Activated naive CD8-positive, alpha-beta T cell (primary cell): ENCODE data around the gene HEMGN.

Source experiments
- H3K27ac Mint-ChIP-seq: one replicate; pipeline ENCODE4 v1.8.0; 2021; ENCODE audit warnings: mixed read lengths
- H3K27me3 Mint-ChIP-seq: one replicate; pipeline ENCODE4 v1.8.0; 2021; ENCODE audit warnings: mixed read lengths
- H3K36me3 Mint-ChIP-seq: one replicate; pipeline ENCODE4 v1.8.0; 2021; ENCODE audit warnings: mixed read lengths
- H3K4me1 Mint-ChIP-seq: one replicate; pipeline ENCODE4 v1.8.0; 2021; ENCODE audit warnings: low read depth, mixed read lengths
- H3K4me3 Mint-ChIP-seq: one replicate; pipeline ENCODE4 v1.8.0; 2021; ENCODE audit warnings: mild to moderate bottlenecking, mixed read lengths
- H3K9me3 Mint-ChIP-seq: one replicate; pipeline ENCODE4 v1.8.0; 2021; ENCODE audit warnings: low read depth, mixed read lengths

HEMGN gene

GRCh38 chr9:97925497-97926334 is 12.3 kb downstream of the HEMGN start:
- Mint-ChIP-seq H3K4me3 (no peak overlapping the region), H3K9me3 (no peaks in the 10 kb centered on the region), H3K27ac (no peak overlapping the region), H3K27me3 (no peaks in the 10 kb centered on the region), H3K36me3 (no peaks in the 10 kb centered on the region), H3K4me1 (peaks cover 43% of the 10 kb centered on the region)

GRCh38 chr9:97924386-97924785 is 13.6 kb downstream of the HEMGN start:
- no peak overlapping the region for H3K27ac Mint-ChIP-seq
- no peaks in the 10 kb centered on the region for H3K36me3 Mint-ChIP-seq
- H3K4me3 Mint-ChIP-seq = no peak overlapping the region
- no peaks in the 10 kb centered on the region for H3K27me3 Mint-ChIP-seq
- H3K9me3 Mint-ChIP-seq = no peaks in the 10 kb centered on the region
- peaks cover 43% of the 10 kb centered on the region for H3K4me1 Mint-ChIP-seq

GRCh38 chr9:97923529-97924108 is 14.4 kb downstream of the HEMGN start:
- peaks cover 43% of the 10 kb centered on the region for H3K4me1 Mint-ChIP-seq
- no peaks in the 10 kb centered on the region for H3K27me3 Mint-ChIP-seq
- H3K9me3 Mint-ChIP-seq = no peaks in the 10 kb centered on the region
- no peaks in the 10 kb centered on the region for H3K36me3 Mint-ChIP-seq
- peak overlapping the region; percentile 99 for H3K27ac Mint-ChIP-seq
- H3K4me3 Mint-ChIP-seq = peak overlapping the region; percentile 98

GRCh38 chr9:97921959-97922724 is 15.8 kb downstream of the HEMGN start, which contains the start of gene TRMO:
Gene TRMO (minus strand): TSS chr9:97922500. CDS start chr9:97922493, 7 bp downstream.
- H3K4me3 Mint-ChIP-seq = peak within 1 kb of the TSS; percentile 98
- no peaks in the 10 kb centered on the region for H3K27me3 Mint-ChIP-seq
- no peaks in the 10 kb centered on the region for H3K9me3 Mint-ChIP-seq
- peaks cover 48% of the 10 kb centered on the region for H3K4me1 Mint-ChIP-seq
- H3K36me3 Mint-ChIP-seq = peaks cover 2% of the 10 kb centered on the region
- peak within 1 kb of the TSS; percentile 99 for H3K27ac Mint-ChIP-seq

- H3K36me3 Mint-ChIP-seq = peaks cover 9% of the 10 kb centered on the region
- H3K4me3 Mint-ChIP-seq = peak overlapping the region; percentile 98
- peak overlapping the region; percentile 96 for H3K27ac Mint-ChIP-seq
- no peaks in the 10 kb centered on the region for H3K27me3 Mint-ChIP-seq
- no peaks in the 10 kb centered on the region for H3K9me3 Mint-ChIP-seq
- H3K4me1 Mint-ChIP-seq = peaks cover 64% of the 10 kb centered on the region
Observed at GRCh38 chr9:97919217-97919813, 18.7 kb downstream of the HEMGN start.

- Mint-ChIP-seq H3K9me3 (no peaks in the 10 kb centered on the region), H3K36me3 (peaks cover 12% of the 10 kb centered on the region), H3K27ac (peak overlapping the region; percentile 96), H3K4me1 (peaks cover 64% of the 10 kb centered on the region), H3K4me3 (peak overlapping the region; percentile 86), H3K27me3 (no peaks in the 10 kb centered on the region)
Observed at GRCh38 chr9:97918611-97919010, 19.4 kb downstream of the HEMGN start.

- Mint-ChIP-seq H3K4me1 (peaks cover 77% of the 10 kb centered on the region), H3K36me3 (peaks cover 21% of the 10 kb centered on the region), H3K27ac (peak overlapping the region; percentile 50)
Observed at GRCh38 chr9:97911970-97912369, 26.0 kb downstream of the HEMGN start.

GRCh38 chr9:97911528-97911927 is 26.4 kb downstream of the HEMGN start:
- Mint-ChIP-seq H3K4me1 (peaks cover 78% of the 10 kb centered on the region), H3K9me3 (no peaks in the 10 kb centered on the region), H3K27ac (peak overlapping the region; percentile 41), H3K27me3 (no peaks in the 10 kb centered on the region), H3K36me3 (peaks cover 19% of the 10 kb centered on the region), H3K4me3 (no peak overlapping the region)

More at GRCh38 chr9:97911970-97912369, 26.0 kb downstream of the HEMGN start:
- H3K27me3 Mint-ChIP-seq = no peaks in the 10 kb centered on the region
- no peak overlapping the region for H3K4me3 Mint-ChIP-seq
- H3K9me3 Mint-ChIP-seq = no peaks in the 10 kb centered on the region

- no peak overlapping the region for H3K4me3 Mint-ChIP-seq
- no peaks in the 10 kb centered on the region for H3K9me3 Mint-ChIP-seq
- peak overlapping the region; percentile 86 for H3K27ac Mint-ChIP-seq
- no peaks in the 10 kb centered on the region for H3K27me3 Mint-ChIP-seq
- peaks cover 15% of the 10 kb centered on the region for H3K36me3 Mint-ChIP-seq
- H3K4me1 Mint-ChIP-seq = peaks cover 84% of the 10 kb centered on the region
Observed at GRCh38 chr9:97910357-97910756, 27.6 kb downstream of the HEMGN start.

- H3K4me1 Mint-ChIP-seq = peaks cover 86% of the 10 kb centered on the region
- H3K4me3 Mint-ChIP-seq = peak overlapping the region; percentile 44
- H3K9me3 Mint-ChIP-seq = no peaks in the 10 kb centered on the region
- H3K27ac Mint-ChIP-seq = peak overlapping the region; percentile 86
- H3K27me3 Mint-ChIP-seq = no peaks in the 10 kb centered on the region
- peaks cover 12% of the 10 kb centered on the region for H3K36me3 Mint-ChIP-seq
Observed at GRCh38 chr9:97908705-97909104, 29.3 kb downstream of the HEMGN start.

- H3K9me3 Mint-ChIP-seq = no peaks in the 10 kb centered on the region
- H3K36me3 Mint-ChIP-seq = peaks cover 10% of the 10 kb centered on the region
- peak overlapping the region; percentile 46 for H3K4me3 Mint-ChIP-seq
- peak overlapping the region; percentile 85 for H3K27ac Mint-ChIP-seq
- peaks cover 90% of the 10 kb centered on the region for H3K4me1 Mint-ChIP-seq
- no peaks in the 10 kb centered on the region for H3K27me3 Mint-ChIP-seq
Observed at GRCh38 chr9:97907632-97908031, 30.3 kb downstream of the HEMGN start.

- no peaks in the 10 kb centered on the region for H3K9me3 Mint-ChIP-seq
- peaks cover 4% of the 10 kb centered on the region for H3K36me3 Mint-ChIP-seq
- H3K27me3 Mint-ChIP-seq = no peaks in the 10 kb centered on the region
- peak overlapping the region; percentile 86 for H3K27ac Mint-ChIP-seq
- H3K4me1 Mint-ChIP-seq = peaks cover 87% of the 10 kb centered on the region
- peak overlapping the region; percentile 75 for H3K4me3 Mint-ChIP-seq
Observed at GRCh38 chr9:97907046-97907445, 30.9 kb downstream of the HEMGN start.

GRCh38 chr9:97906236-97906831 is 31.6 kb downstream of the HEMGN start:
- Mint-ChIP-seq H3K36me3 (peaks cover 3% of the 10 kb centered on the region), H3K27me3 (no peaks in the 10 kb centered on the region), H3K27ac (peak overlapping the region; percentile 86), H3K9me3 (no peaks in the 10 kb centered on the region), H3K4me3 (peak overlapping the region; percentile 75), H3K4me1 (peaks cover 87% of the 10 kb centered on the region)

- H3K4me3 Mint-ChIP-seq = peak overlapping the region; percentile 84
- H3K9me3 Mint-ChIP-seq = no peaks in the 10 kb centered on the region
- no peaks in the 10 kb centered on the region for H3K27me3 Mint-ChIP-seq
- peak overlapping the region; percentile 89 for H3K27ac Mint-ChIP-seq
- peaks cover 87% of the 10 kb centered on the region for H3K4me1 Mint-ChIP-seq
- peaks cover 6% of the 10 kb centered on the region for H3K36me3 Mint-ChIP-seq
Observed at GRCh38 chr9:97905228-97905627, 32.7 kb downstream of the HEMGN start.
